Stimulated activated CD8-positive, alpha-beta memory T cell treated with anti-CD3 and anti-CD28 coated beads, Interleukin-2, amount 100 ng/mL, for 1 hour (primary cell): ENCODE results near the gene NOL6.
A peak's percentile ranks its signal among the peaks of the same experiment; 100 is the strongest.
"Not testable (repeated sequence)": the region's sequence is repeated elsewhere in the genome, so short reads cannot be mapped to it uniquely, and the experiment has no call there.

Source experiments
- DNase-seq, 2 donors: peaks; one replicate each; pipeline ENCODE4 v3.0.0-alpha.2; 2020; ENCODE audit warnings: low read depth in 2 of 2

NOL6 gene

DNA sequence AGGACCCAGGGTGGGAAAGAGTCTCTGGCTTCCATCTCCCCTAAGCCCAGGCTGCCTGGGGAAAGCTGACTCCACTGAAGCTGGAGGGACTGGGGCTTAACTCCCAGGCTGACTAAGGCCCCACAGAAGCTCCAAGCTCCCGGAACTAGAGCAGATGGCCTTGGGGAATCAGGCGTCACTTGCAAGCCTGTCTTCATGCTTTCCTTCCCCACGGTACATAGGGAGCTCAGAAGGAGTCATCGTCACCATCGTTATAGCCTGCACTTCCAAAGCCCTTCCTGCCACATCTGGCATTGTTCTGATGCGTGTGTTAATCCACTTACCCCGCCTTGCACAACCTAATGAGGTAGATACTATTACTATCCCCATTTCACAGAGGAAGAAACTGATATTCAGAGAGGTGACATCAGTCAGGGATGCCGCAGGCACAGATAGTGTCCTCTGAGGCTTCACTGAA is 37.9 kb downstream of the NOL6 start:
- DNase-seq, result no peak

DNA sequence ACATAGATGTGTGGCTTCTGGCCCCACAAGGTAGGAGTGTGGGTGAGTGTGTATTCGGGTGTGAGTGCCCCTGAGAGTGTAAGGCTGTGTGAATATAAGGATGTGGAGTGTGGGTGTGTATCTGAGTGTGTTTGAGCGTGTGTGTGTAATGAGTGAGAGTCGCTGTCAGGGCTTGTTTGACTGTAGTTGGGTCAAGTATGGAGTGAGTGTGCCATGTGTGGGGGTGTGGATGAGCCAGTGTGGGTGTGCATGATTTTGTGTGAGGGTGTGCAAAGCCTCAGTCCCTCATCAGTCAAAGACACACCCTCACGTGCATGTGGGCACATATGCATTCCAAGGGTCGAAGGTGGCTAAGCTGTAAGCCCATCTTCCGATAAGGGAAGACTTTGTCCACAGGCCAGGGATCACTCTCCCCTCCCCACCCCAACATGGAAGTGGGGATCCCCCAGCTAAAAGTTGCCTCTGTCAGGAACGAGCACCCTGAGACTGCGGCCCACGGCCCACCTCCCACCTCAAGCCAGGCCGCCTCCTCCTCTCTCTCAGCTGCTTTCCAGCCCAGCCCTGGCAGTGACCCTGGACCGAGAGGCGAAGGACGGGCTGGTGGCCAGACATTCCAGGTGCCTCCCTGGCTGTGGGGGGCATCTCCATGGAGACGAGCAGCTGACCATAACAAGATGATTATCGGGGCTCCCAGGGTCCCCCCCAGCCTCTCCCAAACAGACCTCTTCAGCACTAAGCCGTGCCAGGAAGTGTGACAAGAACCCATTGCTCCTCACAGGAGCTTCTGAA is 39.2 kb downstream of the NOL6 start:
- no peak for DNase-seq

DNA sequence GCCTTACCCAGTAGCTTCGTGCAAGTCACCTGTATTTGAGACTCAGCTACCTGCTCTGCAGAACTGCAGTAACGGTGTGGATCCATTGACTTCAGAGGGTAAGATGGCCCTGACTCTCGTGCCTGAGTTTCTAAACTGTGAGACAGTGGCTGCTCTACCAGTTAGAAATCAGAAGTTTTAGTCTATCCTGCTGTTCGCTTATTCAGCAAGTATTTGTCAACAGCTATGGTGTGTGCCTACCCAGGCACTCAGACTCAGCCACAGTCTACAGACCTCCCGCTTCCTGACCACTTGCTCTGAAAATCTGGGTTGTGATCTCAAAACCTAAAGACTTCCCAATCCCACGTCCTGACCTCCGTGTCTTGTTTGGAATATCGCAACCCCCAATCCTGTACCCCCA is 39.9 kb downstream of the NOL6 start:
- DNase-seq, result no peak

DNA sequence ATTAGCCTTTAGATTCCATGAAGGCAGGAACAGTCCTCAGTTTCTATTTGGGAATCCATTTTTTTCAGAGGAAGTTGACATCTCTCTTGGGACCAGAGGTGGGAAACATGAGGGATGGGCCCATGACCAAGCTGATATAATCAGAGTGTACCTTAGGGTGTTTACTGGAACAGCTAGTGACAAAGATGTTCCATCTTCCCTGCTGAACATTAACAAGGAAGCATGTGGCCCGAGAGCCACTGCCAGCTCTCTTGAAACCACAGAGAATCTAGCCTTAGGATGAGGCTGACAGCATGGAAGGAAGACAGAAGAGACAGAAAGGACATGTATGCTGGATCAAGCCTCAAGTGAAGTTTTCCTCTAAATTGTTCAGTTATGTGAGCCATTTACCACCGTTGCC is 42.3 kb downstream of the NOL6 start:
- DNase-seq, result no peak

DNA sequence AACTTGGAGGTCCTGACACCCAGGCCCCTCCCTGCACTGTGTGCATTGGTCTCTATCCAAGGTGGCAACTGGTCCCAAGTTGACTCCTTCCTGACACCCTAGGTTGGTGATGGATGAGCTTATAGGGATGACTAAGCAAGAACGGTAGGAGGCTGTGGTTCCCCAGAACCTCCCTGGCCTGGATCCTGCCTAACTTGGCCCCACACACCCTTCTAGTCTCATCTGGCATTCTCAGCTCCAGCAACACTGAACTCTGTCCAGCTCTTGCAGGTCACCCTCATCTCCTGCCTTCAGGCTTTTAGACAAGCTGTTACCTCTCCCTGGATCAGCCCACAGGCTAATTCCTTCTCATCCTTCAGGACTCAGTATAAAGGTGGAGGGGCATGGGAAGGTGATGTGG is 42.8 kb downstream of the NOL6 start:
- DNase-seq, result no peak

DNA sequence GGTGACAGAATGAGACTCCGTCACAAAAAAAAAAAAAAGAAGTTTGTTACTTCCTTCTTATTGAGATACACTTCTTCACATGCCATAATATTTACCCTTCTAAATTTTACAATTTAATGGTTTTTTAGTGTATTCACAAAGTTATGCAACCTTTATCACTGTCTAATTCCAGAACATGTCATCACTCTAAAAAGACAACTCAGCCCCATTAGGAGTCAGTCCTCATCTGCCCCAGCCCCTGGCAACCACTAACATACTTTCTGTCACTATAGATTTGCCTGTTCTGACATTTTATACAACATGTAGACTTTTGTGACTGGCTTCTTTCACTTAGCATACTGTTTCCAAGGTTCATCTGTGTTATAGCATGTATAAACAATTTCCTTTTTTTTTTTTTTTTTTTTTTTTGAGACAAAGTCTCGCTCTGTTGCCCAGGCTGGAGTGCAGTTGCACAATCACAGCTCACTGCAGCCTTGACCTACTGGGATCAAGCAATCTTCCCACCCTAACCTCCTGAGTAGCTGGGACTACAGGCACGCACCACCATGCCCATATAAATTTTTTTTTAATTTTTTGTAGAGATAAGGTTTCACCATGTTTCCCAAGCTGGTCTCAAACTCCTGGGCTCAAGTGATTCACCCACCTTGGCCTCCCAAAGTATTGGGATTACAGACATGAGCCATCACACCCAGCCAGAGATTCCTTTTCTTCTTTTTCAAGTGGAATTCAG is 44.3 kb downstream of the NOL6 start:
- DNase-seq, result no peak

DNA sequence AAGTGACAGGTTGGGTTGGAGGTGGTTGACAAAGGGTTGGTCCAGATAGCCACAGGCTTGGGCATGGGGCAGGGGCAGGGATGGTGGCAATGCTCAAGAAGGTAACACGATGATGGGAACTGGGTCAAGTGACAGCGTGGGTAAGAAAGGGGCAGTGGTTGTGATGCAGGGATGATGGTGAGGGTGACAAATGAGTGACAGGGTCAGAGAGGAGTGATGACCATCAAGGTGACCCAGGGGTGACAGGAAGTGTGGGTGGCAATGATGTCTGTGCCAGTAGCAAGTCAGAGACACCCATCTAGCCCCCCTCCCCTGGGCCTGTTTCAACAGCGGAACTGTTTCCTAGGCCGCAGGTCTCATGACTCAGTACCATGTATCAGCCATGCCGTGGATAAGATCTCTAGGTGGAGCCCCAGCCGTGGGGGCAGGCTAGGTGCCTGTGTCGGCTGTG is 46.9 kb downstream of the NOL6 start:
- no peak for DNase-seq

DNA sequence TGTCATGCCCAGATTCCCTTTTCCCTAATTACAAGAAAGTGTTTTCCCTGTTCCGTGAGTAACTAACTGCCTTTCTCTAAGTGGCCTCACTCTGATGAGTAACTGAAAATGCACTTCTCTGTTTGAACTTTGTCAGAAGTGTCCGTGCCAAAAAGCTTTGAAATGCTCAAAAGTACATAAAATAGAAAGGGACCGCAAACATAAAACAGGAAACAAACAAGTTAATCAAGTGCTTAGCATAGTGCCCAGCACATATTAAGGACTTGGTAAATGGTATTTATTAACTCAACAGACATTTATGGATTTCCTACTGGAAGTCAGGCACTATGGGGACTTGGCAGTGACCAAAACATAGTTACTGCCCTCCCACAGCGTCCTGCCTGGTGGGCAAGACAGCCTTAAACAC is 48.6 kb downstream of the NOL6 start:
- no peak for DNase-seq

DNA sequence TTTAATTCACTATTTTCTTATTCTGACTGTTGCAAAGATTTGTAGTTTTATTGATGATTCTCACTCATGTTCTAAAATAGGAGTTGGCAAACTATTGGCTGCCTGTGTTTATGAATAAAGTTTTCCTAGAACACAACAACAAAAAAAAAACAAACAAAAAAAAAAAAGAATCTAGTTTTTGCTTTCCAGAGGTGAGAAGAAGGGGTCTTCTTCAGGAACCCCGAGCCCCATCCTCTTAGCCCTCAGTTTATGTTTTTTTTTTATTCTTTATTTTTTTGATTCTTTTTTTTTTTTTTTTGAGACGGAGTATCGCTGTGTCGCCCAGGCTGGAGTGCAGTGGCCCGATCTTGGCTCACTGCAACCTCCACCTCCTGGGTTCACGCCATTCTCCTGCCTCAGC is 49.2 kb downstream of the NOL6 start:
- not testable (repeated sequence) for DNase-seq

DNA sequence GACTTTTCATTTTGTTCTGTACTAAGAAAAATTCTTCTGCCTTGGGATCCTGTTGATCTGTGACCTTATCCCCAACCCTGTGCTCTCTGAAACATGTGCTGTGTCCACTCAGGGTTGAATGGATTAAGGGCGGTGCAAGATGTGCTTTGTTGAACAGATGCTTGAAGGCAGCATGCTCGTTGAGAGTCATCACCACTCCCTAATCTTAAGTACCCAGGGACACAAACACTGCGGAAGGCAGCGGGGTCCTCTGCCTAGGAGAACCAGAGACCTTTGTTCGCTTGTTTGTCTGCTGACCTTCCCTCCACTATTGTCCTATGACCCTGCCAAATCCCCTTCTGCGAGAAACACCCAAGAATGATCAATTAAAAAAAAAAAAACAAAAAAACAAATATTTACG is 49.7 kb downstream of the NOL6 start:
- not testable (repeated sequence) for DNase-seq

DNA sequence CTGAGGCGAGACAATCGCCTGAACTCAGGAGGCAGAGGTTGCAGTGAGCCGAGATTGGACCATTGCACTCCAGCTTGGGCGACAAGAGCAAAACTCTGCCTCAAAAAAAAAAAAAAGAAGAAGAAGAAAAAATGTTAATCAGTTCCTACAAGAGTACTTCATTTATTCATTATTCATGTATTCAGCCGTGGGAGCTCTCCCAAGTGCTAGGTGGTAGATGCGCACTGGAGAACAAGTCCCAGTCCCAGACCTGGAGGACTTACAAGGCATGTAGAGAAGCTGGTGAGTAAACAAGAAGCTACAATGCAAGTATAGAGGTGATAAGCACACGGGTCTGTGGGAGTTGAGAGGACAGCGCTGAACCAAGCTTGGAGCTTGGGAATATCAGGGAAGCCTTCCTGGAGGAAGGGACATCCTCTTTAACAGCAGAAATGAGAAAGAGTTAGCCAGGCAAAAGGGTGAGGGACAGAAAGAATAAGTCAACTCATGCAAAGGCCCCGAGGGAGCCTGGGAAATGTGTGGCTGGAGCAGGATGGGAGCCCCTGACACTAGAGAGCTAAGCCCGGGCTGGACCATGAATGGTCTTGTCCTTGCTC is 53.9 kb downstream of the NOL6 start:
- no peak for DNase-seq

DNA sequence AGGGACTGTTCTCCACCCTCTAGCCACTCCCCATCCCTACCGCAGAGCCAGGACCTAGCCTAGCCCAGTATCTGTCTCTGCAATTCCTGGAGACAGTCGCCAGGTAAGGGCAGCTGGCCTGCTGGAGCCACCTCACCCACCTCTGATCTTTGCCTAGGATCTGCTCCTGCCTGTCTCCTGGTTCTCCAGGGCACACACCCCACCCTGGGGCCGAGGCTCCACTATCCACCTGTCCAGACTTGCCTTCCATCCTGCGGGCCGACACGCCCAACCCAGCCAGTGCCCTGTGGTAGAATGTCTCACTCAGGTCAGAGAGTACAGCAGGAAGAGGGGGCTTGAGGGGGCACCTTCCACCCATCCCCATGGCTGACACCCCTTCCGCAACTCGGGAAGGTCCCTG is 55.6 kb downstream of the NOL6 start:
- DNase-seq, result no peak

DNA sequence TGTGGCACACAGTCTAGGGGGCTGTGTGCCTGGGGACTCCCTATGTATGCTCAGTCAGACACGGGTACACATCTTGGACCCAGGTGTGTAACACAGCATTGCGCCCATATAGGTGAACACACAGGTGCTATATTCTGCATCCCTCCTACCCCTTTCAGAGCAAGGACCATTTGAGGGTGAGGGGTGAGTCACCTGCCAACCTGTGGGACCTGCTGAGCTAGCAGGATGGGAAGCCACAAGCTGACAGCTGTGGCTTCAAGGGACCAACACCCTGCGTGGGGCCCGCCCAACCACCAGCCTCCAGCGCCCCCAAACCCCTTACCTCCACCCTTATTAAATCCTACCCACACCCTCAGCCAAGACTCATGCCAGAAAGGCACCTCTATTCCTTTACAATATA is 56.7 kb downstream of the NOL6 start:
- no peak for DNase-seq

DNA sequence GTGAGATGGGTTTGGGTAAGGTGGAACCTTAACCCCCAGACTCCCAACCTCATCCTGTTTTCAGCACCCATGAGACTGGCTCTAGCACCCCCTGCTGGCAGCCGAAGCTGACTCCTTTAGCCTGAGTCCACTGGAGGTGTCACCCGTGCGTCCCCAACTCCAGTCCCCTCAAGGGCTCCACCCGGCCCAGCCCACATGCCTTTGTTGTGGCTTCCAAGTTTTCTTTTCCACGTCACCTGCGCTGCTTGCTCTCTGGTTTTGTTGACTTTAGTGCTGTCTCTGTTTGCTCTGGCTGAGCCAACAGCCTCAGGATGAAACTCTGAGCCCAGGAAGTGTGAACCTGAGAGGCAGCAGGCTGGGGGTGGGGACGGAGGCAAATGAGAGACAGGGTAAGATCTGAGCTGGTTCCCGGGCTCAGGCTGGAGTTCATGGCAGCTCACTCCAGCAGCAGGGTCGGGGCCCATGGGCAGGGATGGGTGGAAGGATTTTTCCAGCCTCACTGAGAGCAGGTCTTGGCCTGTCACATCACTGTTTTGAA is 58.2 kb downstream of the NOL6 start:
- DNase-seq, result peak; percentile 69 to 76

DNA sequence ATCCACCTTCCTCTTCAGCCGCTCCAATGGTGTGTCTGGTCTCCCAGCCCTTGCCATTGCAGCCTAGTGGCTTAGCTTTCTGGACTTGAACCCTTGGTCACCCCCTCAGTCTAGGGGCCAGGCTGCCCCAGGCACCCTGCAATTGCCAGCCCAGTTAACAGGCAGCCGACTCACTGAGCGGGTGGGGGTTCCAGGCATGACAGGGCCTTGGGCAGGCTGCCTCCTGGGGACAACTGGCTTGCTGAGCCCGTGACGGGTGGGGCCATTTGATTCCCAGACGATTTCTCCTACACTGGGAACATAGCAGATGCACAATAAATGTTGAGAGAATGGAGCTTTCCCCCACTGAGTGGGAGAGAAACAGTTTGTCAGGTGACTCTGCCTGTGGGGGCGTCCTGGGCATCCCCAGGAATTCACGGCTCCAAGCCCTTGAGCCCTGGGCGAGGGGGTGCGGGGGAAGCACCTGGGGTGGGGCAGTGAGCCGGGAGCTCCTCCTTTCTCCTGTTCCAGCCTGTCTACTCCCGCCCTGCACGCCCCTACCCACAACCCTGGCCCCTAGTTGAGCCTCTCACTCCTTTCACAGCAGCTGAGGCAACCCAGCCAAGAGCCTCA is 58.7 kb downstream of the NOL6 start:
- no peak for DNase-seq

DNA sequence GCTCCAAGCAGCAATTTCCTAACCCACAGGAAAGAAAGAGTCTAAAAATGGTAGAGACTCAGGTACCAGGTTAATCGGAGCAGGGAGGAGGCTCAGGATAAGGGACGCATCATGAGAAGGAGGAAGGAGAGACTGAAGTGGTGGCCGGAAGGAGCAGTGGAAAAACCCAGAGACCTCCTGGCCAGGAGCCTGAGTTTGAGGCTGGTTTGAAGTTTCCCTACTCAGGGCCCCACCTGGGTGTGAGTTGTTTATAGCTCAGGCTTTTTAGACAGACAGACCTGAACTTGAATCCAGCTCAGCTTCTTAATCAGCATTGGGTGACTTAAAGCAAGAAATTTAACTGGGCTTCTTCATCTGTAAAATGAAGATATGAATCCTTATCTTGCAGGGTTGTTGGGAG is 59.5 kb downstream of the NOL6 start:
- no peak for DNase-seq
